ENCODE data around the gene TXNDC16.

- TF ChIP-seq, protein P1, sequence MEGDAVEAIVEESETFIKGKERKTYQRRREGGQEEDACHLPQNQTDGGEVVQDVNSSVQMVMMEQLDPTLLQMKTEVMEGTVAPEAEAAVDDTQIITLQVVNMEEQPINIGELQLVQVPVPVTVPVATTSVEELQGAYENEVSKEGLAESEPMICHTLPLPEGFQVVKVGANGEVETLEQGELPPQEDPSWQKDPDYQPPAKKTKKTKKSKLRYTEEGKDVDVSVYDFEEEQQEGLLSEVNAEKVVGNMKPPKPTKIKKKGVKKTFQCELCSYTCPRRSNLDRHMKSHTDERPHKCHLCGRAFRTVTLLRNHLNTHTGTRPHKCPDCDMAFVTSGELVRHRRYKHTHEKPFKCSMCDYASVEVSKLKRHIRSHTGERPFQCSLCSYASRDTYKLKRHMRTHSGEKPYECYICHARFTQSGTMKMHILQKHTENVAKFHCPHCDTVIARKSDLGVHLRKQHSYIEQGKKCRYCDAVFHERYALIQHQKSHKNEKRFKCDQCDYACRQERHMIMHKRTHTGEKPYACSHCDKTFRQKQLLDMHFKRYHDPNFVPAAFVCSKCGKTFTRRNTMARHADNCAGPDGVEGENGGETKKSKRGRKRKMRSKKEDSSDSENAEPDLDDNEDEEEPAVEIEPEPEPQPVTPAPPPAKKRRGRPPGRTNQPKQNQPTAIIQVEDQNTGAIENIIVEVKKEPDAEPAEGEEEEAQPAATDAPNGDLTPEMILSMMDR (IDR thresholded peaks at IDR 0.05; ENCODE audit: low read depth, low read length, poor library complexity, severe bottlenecking) = no peak
- TF ChIP-seq EZH2phosphoT487 (IDR thresholded peaks at IDR 0.05; ENCODE audit: borderline replicate concordance, low read length) = no peak
Observed at GRCh38 chr14:52494444-52494843, 57.9 kb downstream of the TXNDC16 start.

Measured in DOHH2 (cell line).